ENCODE results near the gene PADI1.

GRCh38 chr1:17177651-17178050 is 27.3 kb upstream of the PADI1 start:
- TF ChIP-seq, protein P1, sequence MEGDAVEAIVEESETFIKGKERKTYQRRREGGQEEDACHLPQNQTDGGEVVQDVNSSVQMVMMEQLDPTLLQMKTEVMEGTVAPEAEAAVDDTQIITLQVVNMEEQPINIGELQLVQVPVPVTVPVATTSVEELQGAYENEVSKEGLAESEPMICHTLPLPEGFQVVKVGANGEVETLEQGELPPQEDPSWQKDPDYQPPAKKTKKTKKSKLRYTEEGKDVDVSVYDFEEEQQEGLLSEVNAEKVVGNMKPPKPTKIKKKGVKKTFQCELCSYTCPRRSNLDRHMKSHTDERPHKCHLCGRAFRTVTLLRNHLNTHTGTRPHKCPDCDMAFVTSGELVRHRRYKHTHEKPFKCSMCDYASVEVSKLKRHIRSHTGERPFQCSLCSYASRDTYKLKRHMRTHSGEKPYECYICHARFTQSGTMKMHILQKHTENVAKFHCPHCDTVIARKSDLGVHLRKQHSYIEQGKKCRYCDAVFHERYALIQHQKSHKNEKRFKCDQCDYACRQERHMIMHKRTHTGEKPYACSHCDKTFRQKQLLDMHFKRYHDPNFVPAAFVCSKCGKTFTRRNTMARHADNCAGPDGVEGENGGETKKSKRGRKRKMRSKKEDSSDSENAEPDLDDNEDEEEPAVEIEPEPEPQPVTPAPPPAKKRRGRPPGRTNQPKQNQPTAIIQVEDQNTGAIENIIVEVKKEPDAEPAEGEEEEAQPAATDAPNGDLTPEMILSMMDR (IDR thresholded peaks at IDR 0.05): no peak
- no peak for TF ChIP-seq EP300 (IDR thresholded peaks at IDR 0.05)
